Peyer's patch (tissue), 4 donors: ENCODE data around the gene ARFRP1.

Experiments
- POLR2A ChIP-seq, 2 donors: fragments of 450-650 bp; IDR thresholded peaks; one replicate each; pipeline ENCODE4 v1.5.1; 2017; ENCODE audit warnings: antibody characterized with exemption in 2 of 2, mild to moderate bottlenecking in 2 of 2, moderate library complexity in 2 of 2
- TF ChIP-seq, protein P1 (sequence below), 6 experiments: fragments of 450-650 bp in 4 of 6; fragments of 200-600 bp in 2 of 6; sonication (generic) in 1 of 6; IDR thresholded peaks; one replicate each; pipeline ENCODE4 v1.5.1; 2017 to 2019; ENCODE audit warnings: antibody characterized with exemption in 6 of 6, mild to moderate bottlenecking in 3 of 6, moderate library complexity in 1 of 6

DNA sequence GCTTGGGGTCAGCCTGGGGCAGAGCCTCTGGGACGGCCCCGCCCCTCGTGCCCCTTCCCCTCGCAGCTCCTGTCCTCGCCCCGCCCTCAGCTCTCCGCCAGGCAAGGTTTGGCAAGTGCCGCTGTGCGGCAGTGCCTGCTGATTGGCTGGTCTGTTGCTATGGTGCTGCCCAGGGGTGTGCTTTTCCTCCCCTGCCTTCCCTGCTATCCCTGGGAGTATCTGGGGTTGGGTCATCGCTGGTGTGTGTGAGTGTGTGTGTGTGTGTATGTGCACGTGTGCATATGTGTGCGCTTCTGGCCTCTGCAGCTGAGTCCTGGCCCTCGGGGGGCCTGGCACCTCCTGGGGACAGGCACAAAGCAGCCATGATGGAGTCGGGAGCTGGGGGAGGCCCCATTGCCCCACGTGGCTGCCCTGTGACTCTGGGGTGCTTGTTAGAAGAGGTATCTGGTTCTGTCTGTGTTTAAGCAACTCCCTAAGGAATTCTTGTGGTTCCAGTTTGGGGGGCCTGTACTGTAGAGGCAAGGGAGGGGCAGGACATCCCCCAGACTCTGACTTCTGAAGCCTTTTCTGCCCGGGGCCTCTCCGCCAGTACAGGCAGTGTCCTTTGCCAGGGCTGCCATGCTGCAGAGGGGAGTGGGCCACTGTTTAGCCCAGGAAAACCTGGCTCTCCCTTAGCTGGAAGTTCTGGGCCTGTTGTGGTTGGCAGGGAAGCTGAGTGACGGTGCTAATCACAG is 42.7 kb downstream of the ARFRP1 start:
- TF ChIP-seq POLR2A (IDR thresholded peaks at IDR 0.05), result no peak
- TF ChIP-seq, protein P1, sequence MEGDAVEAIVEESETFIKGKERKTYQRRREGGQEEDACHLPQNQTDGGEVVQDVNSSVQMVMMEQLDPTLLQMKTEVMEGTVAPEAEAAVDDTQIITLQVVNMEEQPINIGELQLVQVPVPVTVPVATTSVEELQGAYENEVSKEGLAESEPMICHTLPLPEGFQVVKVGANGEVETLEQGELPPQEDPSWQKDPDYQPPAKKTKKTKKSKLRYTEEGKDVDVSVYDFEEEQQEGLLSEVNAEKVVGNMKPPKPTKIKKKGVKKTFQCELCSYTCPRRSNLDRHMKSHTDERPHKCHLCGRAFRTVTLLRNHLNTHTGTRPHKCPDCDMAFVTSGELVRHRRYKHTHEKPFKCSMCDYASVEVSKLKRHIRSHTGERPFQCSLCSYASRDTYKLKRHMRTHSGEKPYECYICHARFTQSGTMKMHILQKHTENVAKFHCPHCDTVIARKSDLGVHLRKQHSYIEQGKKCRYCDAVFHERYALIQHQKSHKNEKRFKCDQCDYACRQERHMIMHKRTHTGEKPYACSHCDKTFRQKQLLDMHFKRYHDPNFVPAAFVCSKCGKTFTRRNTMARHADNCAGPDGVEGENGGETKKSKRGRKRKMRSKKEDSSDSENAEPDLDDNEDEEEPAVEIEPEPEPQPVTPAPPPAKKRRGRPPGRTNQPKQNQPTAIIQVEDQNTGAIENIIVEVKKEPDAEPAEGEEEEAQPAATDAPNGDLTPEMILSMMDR (IDR thresholded peaks at IDR 0.05), result no peak
